Tibial artery (tissue), 4 donors: Measurements from ENCODE around the gene PRRT3.
"Not testable (repeated sequence)": the region's sequence is repeated elsewhere in the genome, so short reads cannot be mapped to it uniquely, and the experiment has no call there.

Source experiments
- DNase-seq, 2 donors: peaks; one replicate each; pipeline ENCODE4 v3.0.0-alpha.2; 2019
- H3K27ac ChIP-seq, 2 donors: fragments of 200-600 bp; sonication (generic) in 1 of 2; 1 replicate in 1 of 2; 2 replicates in 1 of 2; pipeline ENCODE4 v1.5.1; 2018 to 2019; ENCODE audit warnings: mild to moderate bottlenecking in 1 of 2
- H3K27me3 ChIP-seq, 2 donors: fragments of 200-600 bp; sonication (generic) in 1 of 2; one replicate each; pipeline versions ENCODE4 v1.5.1 to v1.6.0; 2016 to 2019
- H3K36me3 ChIP-seq, 3 donors: fragments of 200-600 bp; sonication (generic) in 2 of 3; one replicate each; pipeline ENCODE4 v1.5.1; 2016 to 2019; ENCODE audit warnings: mild to moderate bottlenecking in 2 of 3
- H3K4me1 ChIP-seq, 4 donors: fragments of 200-600 bp; sonication (generic) in 2 of 4; 1 replicate in 3 of 4; 2 replicates in 1 of 4; pipeline ENCODE4 v1.5.1; 2016 to 2019
- H3K4me3 ChIP-seq, 2 donors: fragments of 200-600 bp; sonication (generic) in 1 of 2; 1 replicate in 1 of 2; 2 replicates in 1 of 2; pipeline ENCODE4 v1.5.1; 2018 to 2019; ENCODE audit warnings: mild to moderate bottlenecking in 2 of 2
- H3K9me3 ChIP-seq, 3 donors: fragments of 200-600 bp; sonication (generic) in 1 of 3; one replicate each; pipeline ENCODE4 v1.5.1; 2016 to 2019
- CTCF ChIP-seq, 2 experiments: fragments of 200-600 bp in 1 of 2; fragments of 450-650 bp in 1 of 2; IDR thresholded peaks; one replicate each; pipeline ENCODE4 v1.5.1; 2017 to 2019; ENCODE audit warnings: antibody characterized with exemption in 2 of 2, mild to moderate bottlenecking in 1 of 2, moderate library complexity in 1 of 2
- intact Hi-C: fragments of 100-400 bp; cut with DNase I; formaldehyde crosslinking; loops from one replicate; pipeline ENCODE4 v1.15.0; 2023; ENCODE audit warnings: low total_unique reads

The PRRT3 gene

GRCh38 chr3:9902372-9903237 lies 49.6 kb downstream of the PRRT3 start, which contains the start of gene IL17RE:
Gene IL17RE, plus strand, starts transcription at chr3:9902848. Its CDS starts 85 bp downstream, at chr3:9902933.
- intact Hi-C loops, result loop anchor here (5.0 kb wide), 1 partner anchor 400 kb away; no protein-coding TSS in a partner anchor

DNA sequence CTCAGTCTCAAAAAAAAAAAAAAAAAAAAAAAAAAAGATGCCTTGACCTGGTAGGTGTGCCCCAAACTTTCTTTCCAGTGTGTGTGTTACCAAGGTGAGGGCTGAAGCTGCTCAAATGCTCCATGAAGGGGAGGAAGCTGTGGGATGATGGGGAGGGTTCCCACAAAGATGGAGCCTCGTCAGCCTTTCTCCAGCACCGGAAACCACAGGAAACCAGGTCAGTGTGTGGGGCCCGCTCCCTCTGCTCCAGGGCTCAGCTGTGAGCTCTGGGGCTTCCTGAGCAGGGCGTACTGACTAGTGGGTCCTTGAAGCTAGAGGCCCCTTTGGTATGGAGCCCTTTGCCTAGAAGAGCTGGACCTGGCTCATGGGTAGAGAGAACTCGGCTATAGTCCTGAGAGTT lies 50.2 kb downstream of the PRRT3 start:
- DNase-seq, result no peak
- Histone ChIP-seq H3K27ac (peak overlapping the region; percentile 79 to 82), H3K4me3 (no peak overlapping the region), H3K9me3 (no peaks in the 10 kb centered on the region), H3K27me3 (no peaks in the 10 kb centered on the region), H3K36me3 (peaks cover 4 to 9% (median 7%) of the 10 kb centered on the region in 3 donors), H3K4me1 (peaks cover 0 to 47% (median 17%) of the 10 kb centered on the region in 4 donors)
- intact Hi-C loops, result loop anchor here (5.0 kb wide), 1 partner anchor 400 kb away; no protein-coding TSS in a partner anchor
- TF ChIP-seq CTCF (IDR thresholded peaks at IDR 0.05), result no peak

More at GRCh38 chr3:9902372-9903237, 49.6 kb downstream of the PRRT3 start, which contains the start of gene IL17RE:
- TF ChIP-seq CTCF (IDR thresholded peaks at IDR 0.05), result no peak
- H3K9me3 ChIP-seq, result no peaks in the 10 kb centered on the region
- peak in 1 of 2 donors; percentile 80 for DNase-seq
- H3K27me3 ChIP-seq, result no peaks in the 10 kb centered on the region
- H3K4me1 ChIP-seq, result peaks cover 0 to 46% (median 17%) of the 10 kb centered on the region in 4 donors
- peak within 1 kb of the TSS; percentile 53 to 65 for H3K4me3 ChIP-seq
- peaks cover 8 to 15% (median 9%) of the 10 kb centered on the region in 3 donors for H3K36me3 ChIP-seq
- H3K27ac ChIP-seq, result peak within 1 kb of the TSS; percentile 79 to 82

GRCh38 chr3:9900965-9901415 lies 51.2 kb downstream of the PRRT3 start:
- not testable (repeated sequence) for H3K27ac ChIP-seq, H3K27me3 ChIP-seq, DNase-seq, H3K4me3 ChIP-seq, H3K36me3 ChIP-seq, H3K9me3 ChIP-seq
- intact Hi-C loops, result loop anchor here (5.0 kb wide), 1 partner anchor 399 kb away; no protein-coding TSS in a partner anchor
- H3K4me1 ChIP-seq, result peaks cover 0 to 42% (median 17%) of the 10 kb centered on the region in 4 donors

GRCh38 chr3:9899289-9899791 lies 52.9 kb downstream of the PRRT3 start:
- intact Hi-C loops, result no loop called here
- no peak overlapping the region for H3K27ac ChIP-seq
- DNase-seq, result no peak
- H3K9me3 ChIP-seq, result no peaks in the 10 kb centered on the region
- TF ChIP-seq CTCF (IDR thresholded peaks at IDR 0.05), result no peak
- H3K4me3 ChIP-seq, result no peak overlapping the region
- H3K36me3 ChIP-seq, result peaks cover 0 to 5% (median 0%) of the 10 kb centered on the region in 3 donors
- no peaks in the 10 kb centered on the region for H3K27me3 ChIP-seq
- H3K4me1 ChIP-seq, result peaks cover 0 to 37% (median 17%) of the 10 kb centered on the region in 4 donors

DNA sequence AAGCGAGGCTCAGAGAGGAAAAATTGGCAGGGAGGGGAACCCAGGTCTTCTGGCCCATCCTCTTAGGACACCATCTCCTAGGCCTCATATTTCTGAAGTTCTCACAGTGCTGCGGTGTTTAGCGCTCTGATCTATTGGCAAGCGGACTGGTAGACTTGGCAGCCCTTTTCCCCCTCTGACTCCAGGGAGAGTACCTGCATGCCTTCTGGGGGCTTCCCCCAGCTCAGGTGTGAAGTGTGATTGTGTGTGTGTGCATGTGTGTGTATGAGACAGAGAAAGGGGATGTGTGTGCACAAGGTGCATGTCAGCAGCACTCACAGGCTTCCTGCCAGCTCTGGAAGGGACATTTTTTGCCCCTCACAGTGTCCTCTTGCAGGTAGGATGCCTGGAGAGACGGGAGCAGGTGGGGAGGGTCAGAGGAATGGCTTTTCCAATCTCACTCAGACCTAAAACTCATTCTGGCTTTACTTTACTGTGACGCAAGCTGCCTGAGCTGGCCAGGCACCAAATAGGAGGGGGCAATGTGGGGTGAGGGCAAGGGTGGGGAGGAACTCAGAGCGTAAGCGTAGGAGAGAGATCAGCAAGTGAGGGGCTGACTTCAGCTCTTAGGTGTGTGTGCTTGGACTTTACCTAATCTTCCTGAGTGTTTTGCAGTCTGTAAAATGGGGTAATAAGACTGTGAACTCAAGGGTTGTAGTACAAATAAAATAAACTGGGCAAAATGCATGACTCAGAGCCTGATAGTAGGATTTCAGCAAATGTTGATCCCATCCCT lies 53.6 kb downstream of the PRRT3 start:
- Histone ChIP-seq H3K4me1 (peaks cover 0 to 32% (median 18%) of the 10 kb centered on the region in 4 donors), H3K4me3 (no peak overlapping the region), H3K27ac (no peak overlapping the region), H3K27me3 (no peaks in the 10 kb centered on the region), H3K9me3 (no peaks in the 10 kb centered on the region), H3K36me3 (peaks cover 1 to 7% (median 2%) of the 10 kb centered on the region in 3 donors)
- intact Hi-C loops, result no loop called here
- no peak for TF ChIP-seq CTCF (IDR thresholded peaks at IDR 0.05)
- DNase-seq, result no peak
